ENCODE measurements around the gene CFAP299.

- TF ChIP-seq SPI1 (IDR thresholded peaks at IDR 0.05; ENCODE audit: low read depth, low read length): no peak
- no peak for TF ChIP-seq POLR2A (IDR thresholded peaks at IDR 0.05; ENCODE audit: low read depth, low read length)
- no peak for TF ChIP-seq TAF1 (IDR thresholded peaks at IDR 0.05; ENCODE audit: low read depth, low read length)
- no peak for TF ChIP-seq POLR2AphosphoS5 (IDR thresholded peaks at IDR 0.05; ENCODE audit: low read depth, low read length)
Measured at GRCh38 chr4:80312124-80312523, 23.4 kb upstream of the CFAP299 start.

Data from GM12891 (cell line).